OCI-LY3 (cell line): ENCODE data around the gene WDR3.

Source experiments
- CTCF ChIP-seq: fragments of 200-600, 300-600 bp; sonication (generic); IDR thresholded peaks from 2 replicates; pipeline ENCODE4 v1.5.1; 2014; ENCODE audit warnings: antibody characterized with exemption, low read length, low read depth
- EZH2phosphoT487 ChIP-seq: fragments of 200-600 bp; shearing (Covaris generic); IDR thresholded peaks from 2 replicates; pipeline ENCODE4 v1.6.1; 2018; ENCODE audit warnings: antibody characterized with exemption, mixed run types, low read depth

- TF ChIP-seq CTCF (no peak), EZH2phosphoT487 (no peak)
Measured at GRCh38 chr1:117933769-117934168, 4.2 kb downstream of the WDR3 start.
